DND-41 (cell line): ENCODE measurements around the gene RGS6.

Experiments used
- ATAC-seq: fragments of 200-7000 bp; cut with Tn5 transposase; 3 replicates; pipeline ENCODE4 v1.9.1; 2021; ENCODE audit warnings: low read depth; ENCODE audit not compliant: insufficient read depth
- DNase-seq: peaks from one replicate; pipeline ENCODE4 v3.0.0-alpha.2; 2020
- H2AFZ ChIP-seq: 2 replicates; pipeline ENCODE4 v1.6.0; 2012; ENCODE audit warnings: low read depth, low read length
- H3K27ac ChIP-seq: 2 replicates; pipeline ENCODE4 v1.5.1; 2012; ENCODE audit warnings: low read length, inconsistent platforms
- H3K27me3 ChIP-seq: fragments of 200-600 bp; sonication (generic); 2 replicates; pipeline ENCODE4 v1.6.0; 2012; ENCODE audit warnings: low read length, mild to moderate bottlenecking, inconsistent platforms; ENCODE audit not compliant: insufficient read depth, poor library complexity
- H3K36me3 ChIP-seq: 2 replicates; pipeline ENCODE4 v1.5.1; 2012; ENCODE audit warnings: low read length, inconsistent platforms; ENCODE audit not compliant: insufficient read depth
- H3K4me1 ChIP-seq: 2 replicates; pipeline ENCODE4 v1.5.1; 2012; ENCODE audit warnings: mild to moderate bottlenecking, low read length; ENCODE audit not compliant: insufficient read depth
- H3K4me2 ChIP-seq: 2 replicates; pipeline ENCODE4 v1.6.0; 2012; ENCODE audit warnings: mild to moderate bottlenecking, moderate library complexity, low read length, inconsistent platforms; ENCODE audit not compliant: insufficient read depth
- H3K4me3 ChIP-seq, 2 experiments: fragments of 200-600 bp in 1 of 2; shearing (Covaris generic) in 1 of 2; 2 replicates each; pipeline ENCODE4 v1.5.1; 2012 to 2016; ENCODE audit warnings: inconsistent platforms in 2 of 2, low read length in 2 of 2, mild to moderate bottlenecking in 2 of 2, low read depth in 1 of 2, moderate library complexity in 1 of 2
- H3K79me2 ChIP-seq: 2 replicates; pipeline ENCODE4 v1.6.0; 2012; ENCODE audit warnings: low read length, inconsistent platforms; ENCODE audit not compliant: insufficient read depth
- H3K9ac ChIP-seq: 2 replicates; pipeline ENCODE4 v1.6.0; 2012; ENCODE audit warnings: low read depth, mild to moderate bottlenecking, inconsistent platforms, low read length, moderate library complexity
- H3K9me3 ChIP-seq: 2 replicates; pipeline ENCODE4 v1.5.1; 2012; ENCODE audit warnings: low read length, moderate library complexity, mild to moderate bottlenecking, inconsistent platforms; ENCODE audit not compliant: insufficient read depth, severe bottlenecking
- H4K20me1 ChIP-seq: 2 replicates; pipeline ENCODE4 v1.6.0; 2012; ENCODE audit warnings: low read length; ENCODE audit not compliant: insufficient read depth
- EZH2 ChIP-seq: IDR thresholded peaks from 3 replicates; pipeline ENCODE4 v1.6.1; 2012; ENCODE audit warnings: borderline replicate concordance, low read depth, mild to moderate bottlenecking, moderate library complexity, low read length, inconsistent platforms; ENCODE audit not compliant: severe bottlenecking
- TF ChIP-seq, protein P1 (sequence below): IDR thresholded peaks from 2 replicates; pipeline ENCODE4 v1.5.1; 2012; ENCODE audit warnings: borderline replicate concordance, low read length, moderate library complexity, mild to moderate bottlenecking; ENCODE audit not compliant: poor library complexity, severe bottlenecking; ENCODE audit errors: extremely low read depth

RGS6 gene

DNA sequence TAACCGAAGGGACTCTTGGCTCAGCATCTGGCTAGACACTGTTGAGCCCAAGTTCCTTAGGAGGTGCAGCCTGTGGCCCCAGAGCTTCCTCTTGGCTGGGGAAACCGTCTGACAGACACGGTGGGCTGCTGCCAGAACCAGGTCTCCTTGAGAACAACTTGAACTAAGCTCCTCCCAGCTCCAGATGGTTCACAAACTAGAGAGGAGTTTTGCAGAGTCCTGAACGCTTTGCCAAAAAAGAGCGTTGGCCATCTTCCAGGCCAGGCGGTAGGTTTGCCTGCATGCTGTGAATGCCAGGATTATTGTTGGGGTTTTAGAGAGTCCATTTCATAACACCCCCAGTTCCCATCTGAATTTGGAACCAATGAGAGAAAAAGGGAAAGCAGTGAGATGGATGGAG, 399.8 kb downstream of the RGS6 start:
- no peak for DNase-seq
- H3K79me2 ChIP-seq: no peaks in the 10 kb centered on the region
- no peaks in the 10 kb centered on the region for H3K27me3 ChIP-seq
- H3K4me1 ChIP-seq: no peaks in the 10 kb centered on the region
- no peak overlapping the region for H3K27ac ChIP-seq
- H3K9ac ChIP-seq: no peak overlapping the region
- no peak overlapping the region for H3K4me3 ChIP-seq
- no peak overlapping the region for H3K4me2 ChIP-seq
- ATAC-seq: no peak
- H3K9me3 ChIP-seq: no peaks in the 10 kb centered on the region
- H2AFZ ChIP-seq: no peak overlapping the region
- H3K36me3 ChIP-seq: no peaks in the 10 kb centered on the region
- no peaks in the 10 kb centered on the region for H4K20me1 ChIP-seq
- TF ChIP-seq, protein P1, sequence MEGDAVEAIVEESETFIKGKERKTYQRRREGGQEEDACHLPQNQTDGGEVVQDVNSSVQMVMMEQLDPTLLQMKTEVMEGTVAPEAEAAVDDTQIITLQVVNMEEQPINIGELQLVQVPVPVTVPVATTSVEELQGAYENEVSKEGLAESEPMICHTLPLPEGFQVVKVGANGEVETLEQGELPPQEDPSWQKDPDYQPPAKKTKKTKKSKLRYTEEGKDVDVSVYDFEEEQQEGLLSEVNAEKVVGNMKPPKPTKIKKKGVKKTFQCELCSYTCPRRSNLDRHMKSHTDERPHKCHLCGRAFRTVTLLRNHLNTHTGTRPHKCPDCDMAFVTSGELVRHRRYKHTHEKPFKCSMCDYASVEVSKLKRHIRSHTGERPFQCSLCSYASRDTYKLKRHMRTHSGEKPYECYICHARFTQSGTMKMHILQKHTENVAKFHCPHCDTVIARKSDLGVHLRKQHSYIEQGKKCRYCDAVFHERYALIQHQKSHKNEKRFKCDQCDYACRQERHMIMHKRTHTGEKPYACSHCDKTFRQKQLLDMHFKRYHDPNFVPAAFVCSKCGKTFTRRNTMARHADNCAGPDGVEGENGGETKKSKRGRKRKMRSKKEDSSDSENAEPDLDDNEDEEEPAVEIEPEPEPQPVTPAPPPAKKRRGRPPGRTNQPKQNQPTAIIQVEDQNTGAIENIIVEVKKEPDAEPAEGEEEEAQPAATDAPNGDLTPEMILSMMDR: no peak
- no peak for TF ChIP-seq EZH2

DNA sequence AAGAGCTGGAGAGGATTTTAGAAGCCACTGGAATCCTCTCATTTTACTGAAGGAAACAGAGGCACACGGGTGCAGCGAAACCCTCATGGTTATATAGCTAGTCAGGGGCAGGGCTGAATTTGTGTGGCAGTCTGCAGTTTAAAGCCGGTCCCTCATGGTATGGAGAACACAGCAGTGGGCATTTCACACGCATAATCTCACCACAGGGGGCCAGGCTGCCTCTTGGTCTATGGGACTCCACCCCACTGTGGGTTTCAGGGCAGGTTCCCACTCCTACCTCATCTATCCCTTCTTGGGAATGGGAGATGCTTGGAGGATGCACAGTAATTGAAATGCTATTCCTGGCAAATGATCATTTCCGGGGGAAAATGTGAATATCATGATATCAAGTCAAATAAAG, 400.6 kb downstream of the RGS6 start:
- H3K36me3 ChIP-seq: no peaks in the 10 kb centered on the region
- no peaks in the 10 kb centered on the region for H3K4me1 ChIP-seq
- H3K4me3 ChIP-seq: no peak overlapping the region
- H3K27me3 ChIP-seq: no peaks in the 10 kb centered on the region
- no peak for ATAC-seq
- no peak overlapping the region for H3K27ac ChIP-seq
- no peak overlapping the region for H3K9ac ChIP-seq
- H3K4me2 ChIP-seq: no peak overlapping the region
- H2AFZ ChIP-seq: no peak overlapping the region
- H3K79me2 ChIP-seq: no peaks in the 10 kb centered on the region
- DNase-seq: no peak
- no peaks in the 10 kb centered on the region for H3K9me3 ChIP-seq
- TF ChIP-seq EZH2: no peak
- TF ChIP-seq, protein P1: no peak
- H4K20me1 ChIP-seq: no peaks in the 10 kb centered on the region

DNA sequence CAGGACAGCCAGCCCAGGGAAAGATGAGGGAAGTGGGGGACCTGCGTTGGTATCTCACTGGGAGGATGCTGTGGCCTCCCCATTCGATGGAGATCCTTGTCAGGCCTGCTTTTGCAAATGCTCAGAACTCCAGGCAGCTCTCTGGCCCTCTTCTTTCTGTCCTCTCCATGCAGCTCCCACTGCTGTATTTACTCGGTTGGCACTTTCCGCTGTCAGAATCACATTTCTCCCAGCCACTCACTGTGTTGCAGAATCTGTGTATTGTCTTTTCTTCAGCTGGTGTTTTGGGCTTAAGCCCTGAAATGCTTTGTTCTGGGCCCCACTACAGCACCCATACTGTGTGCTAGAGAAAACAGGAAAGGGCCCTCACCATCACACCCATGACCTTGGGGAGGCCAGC, 401.1 kb downstream of the RGS6 start:
- no peak overlapping the region for H3K4me2 ChIP-seq
- no peaks in the 10 kb centered on the region for H3K27me3 ChIP-seq

More for the DNA sequence above, 401.1 kb downstream of the RGS6 start:
- no peak for DNase-seq
- Histone ChIP-seq H3K36me3 (no peaks in the 10 kb centered on the region), H3K27ac (no peak overlapping the region), H4K20me1 (no peaks in the 10 kb centered on the region), H3K4me3 (no peak overlapping the region), H3K4me1 (no peaks in the 10 kb centered on the region), H3K79me2 (no peaks in the 10 kb centered on the region), H3K9me3 (no peaks in the 10 kb centered on the region), H2AFZ (no peak overlapping the region), H3K9ac (no peak overlapping the region)
- no peak for ATAC-seq
- TF ChIP-seq, protein P1: no peak
- no peak for TF ChIP-seq EZH2
